ENCODE data around the gene KCTD14. TPM values are rescaled to one million over a fixed set of nuclear protein-coding genes. Genes with fewer than 3 reads are reported as not detected.

The KCTD14 gene
- total and polyA plus RNA-seq, 9 of the 15 experiments (the other 6 are each of a cell fraction or from before 2014, with no cell fraction given), result 0.04 to 0.30 (median 0.11) TPM; not detected in 2

DNA sequence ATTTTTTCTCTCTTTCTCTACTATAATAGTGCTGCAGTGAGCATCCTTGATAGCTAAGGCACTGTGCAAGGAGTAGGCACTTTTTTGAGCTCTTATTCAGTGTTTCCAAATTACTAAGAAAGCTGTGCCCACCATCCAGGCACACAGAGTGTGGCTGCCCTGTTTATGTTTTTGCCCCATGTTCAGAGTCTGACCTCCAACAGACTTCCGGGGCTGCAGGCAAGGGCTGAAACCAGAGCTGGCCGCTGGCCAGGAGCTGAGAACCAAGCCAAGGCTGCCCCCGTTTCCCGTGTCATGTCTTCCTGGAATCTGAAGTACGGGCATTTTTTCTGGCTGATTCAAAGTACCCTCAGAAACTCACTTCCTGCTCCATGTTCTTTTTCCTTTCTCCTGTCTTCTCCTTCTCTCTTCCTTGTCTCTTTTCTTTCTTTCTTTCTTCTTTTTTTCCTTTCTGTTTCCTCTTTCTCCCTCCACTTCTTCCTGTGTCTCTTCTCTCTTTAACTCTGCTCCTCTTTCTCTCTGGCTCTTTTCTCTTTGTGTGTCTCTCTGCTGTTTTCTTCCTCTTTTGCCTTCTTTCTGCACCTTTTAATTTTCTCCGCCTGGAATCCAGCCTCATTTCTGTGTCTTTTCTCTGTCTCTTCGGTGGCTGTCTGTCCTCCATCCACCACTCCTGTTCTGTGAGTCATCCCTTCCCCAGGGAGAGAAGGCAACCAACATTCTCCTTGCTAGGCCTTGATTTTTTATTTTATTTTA, 17.0 kb upstream of the KCTD14 start (continued):
- TF ChIP-seq, protein P1, sequence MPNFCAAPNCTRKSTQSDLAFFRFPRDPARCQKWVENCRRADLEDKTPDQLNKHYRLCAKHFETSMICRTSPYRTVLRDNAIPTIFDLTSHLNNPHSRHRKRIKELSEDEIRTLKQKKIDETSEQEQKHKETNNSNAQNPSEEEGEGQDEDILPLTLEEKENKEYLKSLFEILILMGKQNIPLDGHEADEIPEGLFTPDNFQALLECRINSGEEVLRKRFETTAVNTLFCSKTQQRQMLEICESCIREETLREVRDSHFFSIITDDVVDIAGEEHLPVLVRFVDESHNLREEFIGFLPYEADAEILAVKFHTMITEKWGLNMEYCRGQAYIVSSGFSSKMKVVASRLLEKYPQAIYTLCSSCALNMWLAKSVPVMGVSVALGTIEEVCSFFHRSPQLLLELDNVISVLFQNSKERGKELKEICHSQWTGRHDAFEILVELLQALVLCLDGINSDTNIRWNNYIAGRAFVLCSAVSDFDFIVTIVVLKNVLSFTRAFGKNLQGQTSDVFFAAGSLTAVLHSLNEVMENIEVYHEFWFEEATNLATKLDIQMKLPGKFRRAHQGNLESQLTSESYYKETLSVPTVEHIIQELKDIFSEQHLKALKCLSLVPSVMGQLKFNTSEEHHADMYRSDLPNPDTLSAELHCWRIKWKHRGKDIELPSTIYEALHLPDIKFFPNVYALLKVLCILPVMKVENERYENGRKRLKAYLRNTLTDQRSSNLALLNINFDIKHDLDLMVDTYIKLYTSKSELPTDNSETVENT (CRISPR knock-in tag; IDR thresholded peaks at IDR 0.05), result no peak
- TF ChIP-seq, protein P2, sequence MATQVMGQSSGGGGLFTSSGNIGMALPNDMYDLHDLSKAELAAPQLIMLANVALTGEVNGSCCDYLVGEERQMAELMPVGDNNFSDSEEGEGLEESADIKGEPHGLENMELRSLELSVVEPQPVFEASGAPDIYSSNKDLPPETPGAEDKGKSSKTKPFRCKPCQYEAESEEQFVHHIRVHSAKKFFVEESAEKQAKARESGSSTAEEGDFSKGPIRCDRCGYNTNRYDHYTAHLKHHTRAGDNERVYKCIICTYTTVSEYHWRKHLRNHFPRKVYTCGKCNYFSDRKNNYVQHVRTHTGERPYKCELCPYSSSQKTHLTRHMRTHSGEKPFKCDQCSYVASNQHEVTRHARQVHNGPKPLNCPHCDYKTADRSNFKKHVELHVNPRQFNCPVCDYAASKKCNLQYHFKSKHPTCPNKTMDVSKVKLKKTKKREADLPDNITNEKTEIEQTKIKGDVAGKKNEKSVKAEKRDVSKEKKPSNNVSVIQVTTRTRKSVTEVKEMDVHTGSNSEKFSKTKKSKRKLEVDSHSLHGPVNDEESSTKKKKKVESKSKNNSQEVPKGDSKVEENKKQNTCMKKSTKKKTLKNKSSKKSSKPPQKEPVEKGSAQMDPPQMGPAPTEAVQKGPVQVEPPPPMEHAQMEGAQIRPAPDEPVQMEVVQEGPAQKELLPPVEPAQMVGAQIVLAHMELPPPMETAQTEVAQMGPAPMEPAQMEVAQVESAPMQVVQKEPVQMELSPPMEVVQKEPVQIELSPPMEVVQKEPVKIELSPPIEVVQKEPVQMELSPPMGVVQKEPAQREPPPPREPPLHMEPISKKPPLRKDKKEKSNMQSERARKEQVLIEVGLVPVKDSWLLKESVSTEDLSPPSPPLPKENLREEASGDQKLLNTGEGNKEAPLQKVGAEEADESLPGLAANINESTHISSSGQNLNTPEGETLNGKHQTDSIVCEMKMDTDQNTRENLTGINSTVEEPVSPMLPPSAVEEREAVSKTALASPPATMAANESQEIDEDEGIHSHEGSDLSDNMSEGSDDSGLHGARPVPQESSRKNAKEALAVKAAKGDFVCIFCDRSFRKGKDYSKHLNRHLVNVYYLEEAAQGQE (IDR thresholded peaks at IDR 0.05; ENCODE audit: borderline replicate concordance), result no peak
- TF ChIP-seq, protein P2 (CRISPR knock-in tag; IDR thresholded peaks at IDR 0.05; ENCODE audit: low read depth), result no peak
- TF ChIP-seq STAT5A (IDR thresholded peaks at IDR 0.05; ENCODE audit: borderline replicate concordance, low read length) (no peak), FOXK2 (conservative IDR thresholded peaks at IDR 0.05 in 1 of 2, IDR thresholded peaks at IDR 0.05 in 1 of 2; ENCODE audit: low read depth in 2 of 2) (peak; percentile 74 to 82), RCOR1 (IDR thresholded peaks at IDR 0.05; ENCODE audit: borderline replicate concordance in 1 of 2, low read depth in 2 of 2, low read length in 2 of 2) (peak in 1 of 2 experiments; percentile 50; a peak in 1 of 4 replicates), PHF8 (IDR thresholded peaks at IDR 0.05; ENCODE audit: borderline replicate concordance, low read length) (no peak), MYNN (IDR thresholded peaks at IDR 0.05) (no peak), MYNN (CRISPR knock-in tag; IDR thresholded peaks at IDR 0.05) (no peak), ARID2 (IDR thresholded peaks at IDR 0.05) (peak; percentile 83), MEF2A (IDR thresholded peaks at IDR 0.05; ENCODE audit: control insufficient read depth, low read depth, low read length) (no peak), ZBTB1 (CRISPR knock-in tag; IDR thresholded peaks at IDR 0.05; ENCODE audit: borderline replicate concordance, low read depth) (no peak), ZNF197 (CRISPR knock-in tag; IDR thresholded peaks at IDR 0.05; ENCODE audit: low read depth) (0 out of 2 replicates have a peak, but pooled peaks have one; percentile 60)
- TF ChIP-seq, protein P3, sequence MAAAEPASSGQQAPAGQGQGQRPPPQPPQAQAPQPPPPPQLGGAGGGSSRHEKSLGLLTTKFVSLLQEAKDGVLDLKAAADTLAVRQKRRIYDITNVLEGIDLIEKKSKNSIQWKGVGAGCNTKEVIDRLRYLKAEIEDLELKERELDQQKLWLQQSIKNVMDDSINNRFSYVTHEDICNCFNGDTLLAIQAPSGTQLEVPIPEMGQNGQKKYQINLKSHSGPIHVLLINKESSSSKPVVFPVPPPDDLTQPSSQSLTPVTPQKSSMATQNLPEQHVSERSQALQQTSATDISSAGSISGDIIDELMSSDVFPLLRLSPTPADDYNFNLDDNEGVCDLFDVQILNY (CRISPR knock-in tag; IDR thresholded peaks at IDR 0.05), result no peak
- TF ChIP-seq, protein P4, sequence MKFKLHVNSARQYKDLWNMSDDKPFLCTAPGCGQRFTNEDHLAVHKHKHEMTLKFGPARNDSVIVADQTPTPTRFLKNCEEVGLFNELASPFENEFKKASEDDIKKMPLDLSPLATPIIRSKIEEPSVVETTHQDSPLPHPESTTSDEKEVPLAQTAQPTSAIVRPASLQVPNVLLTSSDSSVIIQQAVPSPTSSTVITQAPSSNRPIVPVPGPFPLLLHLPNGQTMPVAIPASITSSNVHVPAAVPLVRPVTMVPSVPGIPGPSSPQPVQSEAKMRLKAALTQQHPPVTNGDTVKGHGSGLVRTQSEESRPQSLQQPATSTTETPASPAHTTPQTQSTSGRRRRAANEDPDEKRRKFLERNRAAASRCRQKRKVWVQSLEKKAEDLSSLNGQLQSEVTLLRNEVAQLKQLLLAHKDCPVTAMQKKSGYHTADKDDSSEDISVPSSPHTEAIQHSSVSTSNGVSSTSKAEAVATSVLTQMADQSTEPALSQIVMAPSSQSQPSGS (CRISPR knock-in tag; IDR thresholded peaks at IDR 0.05), result no peak
